ENCODE data around the gene PIP5K1B.

Gene PIP5K1B

GRCh38 chr9:68821911-68822310 is 116.9 kb downstream of the PIP5K1B start:
- no peak for DNase-seq

GRCh38 chr9:68822596-68823165 is 117.6 kb downstream of the PIP5K1B start:
- DNase-seq, result no peak

GRCh38 chr9:68825762-68826472 is 120.9 kb downstream of the PIP5K1B start:
- DNase-seq, result no peak

- DNase-seq, result no peak
Observed at GRCh38 chr9:68827837-68828744, 123.1 kb downstream of the PIP5K1B start.

- DNase-seq, result no peak
Observed at GRCh38 chr9:68832101-68832500, 127.1 kb downstream of the PIP5K1B start.

- DNase-seq, result no peak
Observed at GRCh38 chr9:68832861-68833518, 128.0 kb downstream of the PIP5K1B start.

GRCh38 chr9:68834931-68835520 is 130.0 kb downstream of the PIP5K1B start:
- no peak for DNase-seq

GRCh38 chr9:68836788-68837187 is 131.7 kb downstream of the PIP5K1B start:
- no peak for DNase-seq

GRCh38 chr9:68838245-68838644 is 133.2 kb downstream of the PIP5K1B start:
- no peak for DNase-seq

- DNase-seq, result no peak
Observed at GRCh38 chr9:68841276-68842052, 136.4 kb downstream of the PIP5K1B start.

GRCh38 chr9:68842568-68842967 is 137.5 kb downstream of the PIP5K1B start:
- DNase-seq, result no peak

GRCh38 chr9:68843239-68843638 is 138.2 kb downstream of the PIP5K1B start:
- no peak for DNase-seq

GRCh38 chr9:68844157-68844556 is 139.1 kb downstream of the PIP5K1B start:
- no peak for DNase-seq

GRCh38 chr9:68844631-68845612 is 139.9 kb downstream of the PIP5K1B start:
- DNase-seq, result no peak

- no peak for DNase-seq
Observed at GRCh38 chr9:68847765-68848164, 142.7 kb downstream of the PIP5K1B start.

- DNase-seq, result no peak
Observed at GRCh38 chr9:68851657-68852056, 146.6 kb downstream of the PIP5K1B start.

GRCh38 chr9:68852941-68853340 is 147.9 kb downstream of the PIP5K1B start:
- no peak for DNase-seq

- no peak for DNase-seq
Observed at GRCh38 chr9:68859347-68859746, 154.3 kb downstream of the PIP5K1B start.

GRCh38 chr9:68860419-68860818 is 155.4 kb downstream of the PIP5K1B start:
- DNase-seq, result no peak

GRCh38 chr9:68861436-68861835 is 156.4 kb downstream of the PIP5K1B start:
- no peak for DNase-seq

- no peak for DNase-seq
Observed at GRCh38 chr9:68867066-68867465, 162.0 kb downstream of the PIP5K1B start.
